GM12878 (cell line): ENCODE data around the gene PRKCE. TPM values are rescaled to one million over a fixed set of nuclear protein-coding genes. Genes with fewer than 3 reads are reported as not detected.

ENCODE experiments used
- BHLHE40 ChIP-seq, 2 experiments: fragments of 450-650 bp in 1 of 2; IDR thresholded peaks; 2 replicates each; pipeline ENCODE4 v1.6.1; 2011 to 2017; ENCODE audit warnings: low read depth in 2 of 2, borderline replicate concordance in 1 of 2, improper control_type of control experiment in 1 of 2, low read length in 1 of 2, mild to moderate bottlenecking in 1 of 2
- BRCA1 ChIP-seq: IDR thresholded peaks from 2 replicates; pipeline ENCODE4 v1.6.1; 2011; ENCODE audit warnings: low read depth, low read length, improper control_type of control experiment
- CHD1 ChIP-seq: IDR thresholded peaks from 2 replicates; pipeline ENCODE4 v1.6.1; 2012; ENCODE audit warnings: low read depth, low read length, improper control_type of control experiment
- EED ChIP-seq: sonication (generic); IDR thresholded peaks from 2 replicates; pipeline ENCODE4 v1.6.1; 2016; ENCODE audit warnings: antibody characterized with exemption, low read depth
- EZH2 ChIP-seq: IDR thresholded peaks from 2 replicates; pipeline ENCODE4 v1.6.1; 2012; ENCODE audit warnings: low read depth, mild to moderate bottlenecking, control low read depth, inconsistent platforms, low read length, borderline replicate concordance; ENCODE audit not compliant: control insufficient read depth
- GATAD2B ChIP-seq: fragments of 450-650 bp; conservative IDR thresholded peaks from 2 replicates; pipeline ENCODE4 v1.6.1; 2017; ENCODE audit warnings: low read depth, mild to moderate bottlenecking, moderate library complexity
- KAT2A ChIP-seq: conservative IDR thresholded peaks from 2 replicates; pipeline ENCODE4 v1.6.1; 2011; ENCODE audit warnings: low read depth, low read length; ENCODE audit not compliant: control insufficient read depth
- NR2C1 ChIP-seq: fragments of 450-650 bp; IDR thresholded peaks from 2 replicates; pipeline ENCODE4 v1.6.1; 2017; ENCODE audit warnings: antibody characterized with exemption, mild to moderate bottlenecking, moderate library complexity
- PAX8 ChIP-seq: fragments of 450-650 bp; IDR thresholded peaks from 2 replicates; pipeline ENCODE4 v1.6.1; 2017; ENCODE audit warnings: mild to moderate bottlenecking, moderate library complexity
- POU2F2 ChIP-seq: IDR thresholded peaks from 3 replicates; pipeline ENCODE4 v1.6.1; 2011; ENCODE audit warnings: low read depth, mild to moderate bottlenecking, low read length, borderline replicate concordance
- REST ChIP-seq: IDR thresholded peaks from 2 replicates; pipeline ENCODE4 v1.6.1; 2012; ENCODE audit warnings: mild to moderate bottlenecking, low read depth, low read length
- SIX5 ChIP-seq: IDR thresholded peaks from 2 replicates; pipeline ENCODE4 v1.6.1; 2011; ENCODE audit warnings: mild to moderate bottlenecking, low read depth, low read length, moderate library complexity; ENCODE audit not compliant: severe bottlenecking
- SPI1 ChIP-seq: IDR thresholded peaks from 2 replicates; pipeline ENCODE4 v1.6.1; 2011; ENCODE audit warnings: low read depth, mild to moderate bottlenecking, low read length, moderate library complexity, borderline replicate concordance; ENCODE audit not compliant: insufficient read depth
- TCF3 ChIP-seq: IDR thresholded peaks from 2 replicates; pipeline ENCODE4 v1.6.1; 2012; ENCODE audit warnings: low read depth, mild to moderate bottlenecking, low read length, borderline replicate concordance; ENCODE audit not compliant: insufficient read depth
- YY1 ChIP-seq: IDR thresholded peaks from 2 replicates; pipeline ENCODE4 v1.6.1; 2011; ENCODE audit warnings: low read depth, mild to moderate bottlenecking, low read length
- ZBED1 ChIP-seq: IDR thresholded peaks from 2 replicates; pipeline ENCODE4 v1.6.1; 2016; ENCODE audit warnings: borderline replicate concordance
- ZNF622 ChIP-seq: fragments of 450-650 bp; IDR thresholded peaks from 2 replicates; pipeline ENCODE4 v1.6.1; 2017; ENCODE audit warnings: mild to moderate bottlenecking, inconsistent platforms
- polyA plus RNA-seq, 11 experiments: library from polyadenylated mRNA; depleted of rRNA in 4 of 11; unstranded in 6 of 11; stranded (reverse) in 5 of 11; fragments of >200 nt; fragmentation: Nextera tagmentation in 4 of 11; fragmentation: Illumina TruSeq in 1 of 11; extraction: Ambion mirVana in 4 of 11; extraction: Trizol in 1 of 11; gene quantifications; 1 replicate in 1 of 11; 2 replicates in 10 of 11; pipeline versions ENCODE4 v1.2.1 to v1.2.3, GENCODE V29; 2011 to 2016; ENCODE audit warnings: inconsistent platforms in 2 of 11, missing spikeins in 2 of 11, low read depth in 1 of 11
- total RNA-seq, 4 experiments: library from RNA; depleted of rRNA in 3 of 4; stranded (reverse); fragments of >200 nt in 3 of 4; fragmentation: Illumina TruSeq in 1 of 4; extraction: Trizol in 1 of 4; gene quantifications; 2 replicates each; pipeline versions ENCODE4 v1.2.1 to v1.2.3, GENCODE V29; 2013 to 2021
- TF ChIP-seq, protein P1 (sequence below): fragments of 450-650 bp; IDR thresholded peaks from 2 replicates; pipeline ENCODE4 v1.6.1; 2014; ENCODE audit warnings: mild to moderate bottlenecking

Gene PRKCE
- total and polyA plus RNA-seq, 10 of the 15 experiments (the other 5 are each of a cell fraction or from before 2014, with no cell fraction given): 2.6 to 28.2 (median 11.3) TPM

- TF ChIP-seq SPI1 (no peak), POU2F2 (no peak), CHD1 (no peak), ZNF622 (no peak), EZH2 (no peak), EED (peak; percentile 49; the same call in 1 of the 2 replicates), ZBED1 (no peak), SIX5 (no peak), KAT2A (no peak), REST (no peak), PAX8 (no peak), GATAD2B (no peak), BHLHE40 (IDR thresholded peaks at IDR 0.05; ENCODE audit: borderline replicate concordance in 1 of 2, low read depth in 2 of 2, low read length in 1 of 2) (peak in 1 of 2 experiments; percentile 57; a peak in 1 of 4 replicates), TCF3 (no peak), NR2C1 (peak; percentile 71), YY1 (no peak), BRCA1 (no peak)
- TF ChIP-seq, protein P1, sequence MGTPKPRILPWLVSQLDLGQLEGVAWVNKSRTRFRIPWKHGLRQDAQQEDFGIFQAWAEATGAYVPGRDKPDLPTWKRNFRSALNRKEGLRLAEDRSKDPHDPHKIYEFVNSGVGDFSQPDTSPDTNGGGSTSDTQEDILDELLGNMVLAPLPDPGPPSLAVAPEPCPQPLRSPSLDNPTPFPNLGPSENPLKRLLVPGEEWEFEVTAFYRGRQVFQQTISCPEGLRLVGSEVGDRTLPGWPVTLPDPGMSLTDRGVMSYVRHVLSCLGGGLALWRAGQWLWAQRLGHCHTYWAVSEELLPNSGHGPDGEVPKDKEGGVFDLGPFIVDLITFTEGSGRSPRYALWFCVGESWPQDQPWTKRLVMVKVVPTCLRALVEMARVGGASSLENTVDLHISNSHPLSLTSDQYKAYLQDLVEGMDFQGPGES: no peak
Observed at GRCh38 chr2:45844796-45845457, 193.5 kb downstream of the PRKCE start (continued).
